T-helper 17 cell (primary cell): ENCODE results near the gene CAMK1G. TPM values are rescaled to one million over a fixed set of nuclear protein-coding genes. Genes with fewer than 3 reads are reported as not detected.
A peak's percentile ranks its signal among the peaks of the same experiment; 100 is the strongest.

Experiments used
- ATAC-seq: fragments of 150-1000 bp; cut with Tn5 transposase; 2 replicates; pipeline ENCODE4 v1.10.0; 2021; ENCODE audit warnings: mild to moderate bottlenecking, moderate library complexity
- DNase-seq, 3 donors: peaks; one replicate each; pipeline versions ENCODE4 v3.0.0 to v3.0.0-alpha.2; 2020 to 2021
- H3K9me3 ChIP-seq: one replicate; pipeline ENCODE4 v1.7.0; 2013; ENCODE audit warnings: low read length, mild to moderate bottlenecking; ENCODE audit not compliant: control insufficient read depth, poor library complexity, severe bottlenecking
- H3K27ac Mint-ChIP-seq: one replicate; pipeline ENCODE4 v1.8.0; 2022; ENCODE audit warnings: mild to moderate bottlenecking, moderate library complexity, mixed read lengths
- H3K27me3 Mint-ChIP-seq: one replicate; pipeline ENCODE4 v1.8.0; 2022; ENCODE audit warnings: mixed read lengths
- H3K36me3 Mint-ChIP-seq: one replicate; pipeline ENCODE4 v1.8.0; 2022; ENCODE audit warnings: low read depth, mixed read lengths
- H3K4me1 Mint-ChIP-seq: one replicate; pipeline ENCODE4 v1.8.0; 2022; ENCODE audit warnings: mild to moderate bottlenecking, mixed read lengths
- H3K4me3 Mint-ChIP-seq: one replicate; pipeline ENCODE4 v1.8.0; 2022; ENCODE audit warnings: mild to moderate bottlenecking, moderate library complexity, mixed read lengths
- total RNA-seq, 4 donors: library from RNA in 2 of 4; stranded (reverse) in 2 of 4; gene quantifications; one replicate each; pipeline ENCODE4 v1.2.3 and lab custom pipeline; 2022 to 2026

CAMK1G gene
- total RNA-seq, 2 donors from 2014 or later, result not detected

DNA sequence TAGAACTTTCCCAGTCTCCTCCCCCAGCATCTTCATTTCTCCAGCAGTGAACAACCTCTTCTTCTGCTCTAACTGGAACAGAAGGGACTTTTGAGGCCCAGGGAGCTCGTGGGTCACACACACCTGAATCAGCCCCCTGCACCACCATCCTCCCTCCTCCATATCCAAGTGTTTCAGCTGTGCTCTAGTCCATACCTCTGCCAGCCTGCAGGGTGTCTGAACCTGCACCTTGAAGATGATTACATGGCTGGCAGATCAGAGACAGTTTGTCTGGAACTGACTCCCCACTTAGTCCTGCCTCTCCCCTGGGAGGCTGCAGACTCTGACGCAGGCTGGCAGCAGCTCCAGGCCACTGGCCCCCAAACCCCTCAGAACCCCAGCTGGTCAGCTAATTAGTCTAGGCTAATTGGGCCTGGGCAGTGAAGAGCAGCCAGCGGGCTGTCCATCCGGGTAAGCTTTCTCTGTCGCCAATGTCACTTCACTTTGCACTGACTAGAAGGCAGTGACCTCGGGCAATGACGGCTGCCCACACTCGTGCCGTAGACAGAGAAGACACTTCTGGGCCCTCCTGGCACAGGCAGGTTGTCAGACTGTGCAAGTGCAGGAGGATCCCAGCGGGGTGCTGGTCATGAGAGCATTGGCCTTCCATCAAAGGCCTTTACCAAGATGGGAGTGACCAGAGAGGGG, 12.2 kb downstream of the CAMK1G start:
- Mint-ChIP-seq H3K4me3 (no peak overlapping the region), H3K27me3 (peaks cover 54% of the 10 kb centered on the region), H3K36me3 (peaks cover 4% of the 10 kb centered on the region), H3K4me1 (peaks cover 12% of the 10 kb centered on the region), H3K27ac (no peak overlapping the region)
- no peak for ATAC-seq
- no peaks in the 10 kb centered on the region for H3K9me3 ChIP-seq
- DNase-seq, result no peak

DNA sequence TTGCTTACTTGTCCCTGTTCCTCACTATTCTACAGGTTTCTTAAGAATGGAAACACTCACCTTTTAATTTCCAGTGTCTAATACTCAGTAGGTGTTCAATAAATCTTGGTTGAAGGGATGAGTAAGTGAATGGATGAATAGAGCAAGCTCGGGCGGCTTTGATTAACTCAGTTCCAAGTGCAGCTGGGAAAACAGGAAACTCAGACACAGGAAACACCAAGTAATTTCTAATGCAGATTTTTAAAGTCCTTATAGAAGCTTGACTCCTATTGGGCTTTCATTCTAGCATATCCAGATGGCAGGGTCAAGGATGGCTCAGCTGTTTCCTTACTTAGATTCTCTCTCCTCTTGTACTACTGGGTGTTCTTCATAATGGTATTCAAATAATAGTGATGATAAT, 14.0 kb downstream of the CAMK1G start:
- no peak overlapping the region for H3K27ac Mint-ChIP-seq

DNA sequence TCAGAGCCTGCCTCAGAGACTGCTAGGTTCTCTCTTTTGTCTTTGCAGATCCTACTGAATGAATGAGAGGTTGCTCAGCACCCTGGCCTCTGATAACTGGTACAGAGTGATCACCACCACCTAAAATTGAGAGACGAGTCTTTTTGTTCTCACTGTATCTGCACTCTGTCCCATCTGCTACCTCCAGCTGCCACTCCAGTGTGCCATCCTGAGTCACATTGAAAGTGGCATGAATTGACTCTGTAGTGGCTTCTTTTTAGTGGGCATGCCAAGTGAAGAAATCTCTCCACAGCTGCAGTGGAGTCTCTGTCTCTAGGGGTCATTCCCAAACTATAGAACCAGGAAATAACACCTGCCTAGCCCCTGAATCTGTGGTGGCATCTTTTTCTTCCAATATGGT, 14.7 kb downstream of the CAMK1G start:
- H3K36me3 Mint-ChIP-seq, result no peaks in the 10 kb centered on the region
- peaks cover 57% of the 10 kb centered on the region for H3K27me3 Mint-ChIP-seq
- H3K4me1 Mint-ChIP-seq, result peaks cover 8% of the 10 kb centered on the region
- H3K4me3 Mint-ChIP-seq, result no peak overlapping the region
- ATAC-seq, result no peak
- H3K9me3 ChIP-seq, result no peaks in the 10 kb centered on the region
- no peak for DNase-seq
- no peak overlapping the region for H3K27ac Mint-ChIP-seq

More for the DNA sequence above, 14.0 kb downstream of the CAMK1G start:
- H3K4me1 Mint-ChIP-seq, result peaks cover 10% of the 10 kb centered on the region
- no peak for DNase-seq
- H3K4me3 Mint-ChIP-seq, result no peak overlapping the region
- no peak for ATAC-seq
- H3K27me3 Mint-ChIP-seq, result peaks cover 57% of the 10 kb centered on the region
- no peaks in the 10 kb centered on the region for H3K9me3 ChIP-seq
- H3K36me3 Mint-ChIP-seq, result peaks cover 2% of the 10 kb centered on the region

DNA sequence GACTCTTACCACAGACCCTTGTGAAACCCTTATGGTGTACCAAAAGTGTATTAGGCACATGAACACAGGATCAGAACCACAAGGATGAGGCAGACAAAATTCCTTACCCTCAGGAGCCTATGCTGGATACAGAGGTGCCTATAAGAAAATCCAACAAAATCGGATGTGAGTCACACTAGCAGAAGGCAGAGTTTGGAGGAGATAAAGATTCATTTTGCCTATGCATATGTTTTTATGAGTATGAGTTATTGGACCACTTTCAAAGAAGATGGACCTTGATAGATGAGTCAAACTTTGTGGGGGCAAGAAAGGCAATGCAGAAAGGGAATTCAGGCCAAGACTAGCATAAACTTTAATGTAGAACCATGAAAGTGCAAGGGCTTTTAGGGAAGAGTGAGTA, 17.0 kb downstream of the CAMK1G start:
- DNase-seq, result no peak
- Mint-ChIP-seq H3K27me3 (peaks cover 49% of the 10 kb centered on the region), H3K4me3 (no peak overlapping the region), H3K27ac (no peak overlapping the region), H3K4me1 (peaks cover 2% of the 10 kb centered on the region), H3K36me3 (no peaks in the 10 kb centered on the region)
- no peaks in the 10 kb centered on the region for H3K9me3 ChIP-seq
- no peak for ATAC-seq

GRCh38 chr1:209601809-209602657, 18.5 kb downstream of the CAMK1G start:
- peaks cover 4% of the 10 kb centered on the region for H3K4me1 Mint-ChIP-seq
- H3K9me3 ChIP-seq, result no peaks in the 10 kb centered on the region
- no peaks in the 10 kb centered on the region for H3K36me3 Mint-ChIP-seq
- H3K27ac Mint-ChIP-seq, result no peak overlapping the region
- peaks cover 35% of the 10 kb centered on the region for H3K27me3 Mint-ChIP-seq
- DNase-seq (peak in 1 of 3 donors; percentile 10), ATAC-seq (peak; percentile 85)
- H3K4me3 Mint-ChIP-seq, result no peak overlapping the region

- DNase-seq (no peak), ATAC-seq (no peak)
- Mint-ChIP-seq H3K36me3 (no peaks in the 10 kb centered on the region), H3K27ac (no peak overlapping the region), H3K27me3 (peaks cover 26% of the 10 kb centered on the region), H3K4me3 (no peak overlapping the region), H3K4me1 (peaks cover 4% of the 10 kb centered on the region)
- no peaks in the 10 kb centered on the region for H3K9me3 ChIP-seq
Observed at GRCh38 chr1:209603877-209604276, 20.4 kb downstream of the CAMK1G start.

- Mint-ChIP-seq H3K27ac (no peak overlapping the region), H3K4me3 (no peak overlapping the region), H3K27me3 (no peaks in the 10 kb centered on the region), H3K4me1 (peaks cover 5% of the 10 kb centered on the region), H3K36me3 (no peaks in the 10 kb centered on the region)
- no peak for DNase-seq
- no peaks in the 10 kb centered on the region for H3K9me3 ChIP-seq
- peak; percentile 78 for ATAC-seq
Observed at GRCh38 chr1:209607102-209607794, 23.7 kb downstream of the CAMK1G start.

GRCh38 chr1:209607795-209608178, 24.3 kb downstream of the CAMK1G start:
- no peaks in the 10 kb centered on the region for H3K9me3 ChIP-seq
- DNase-seq (no peak), ATAC-seq (peak; percentile 16)
- Mint-ChIP-seq H3K36me3 (no peaks in the 10 kb centered on the region), H3K27ac (no peak overlapping the region), H3K4me3 (no peak overlapping the region), H3K27me3 (no peaks in the 10 kb centered on the region), H3K4me1 (peaks cover 8% of the 10 kb centered on the region)

GRCh38 chr1:209609041-209609790, 25.7 kb downstream of the CAMK1G start:
- no peak for DNase-seq
- H3K9me3 ChIP-seq, result no peaks in the 10 kb centered on the region
- Mint-ChIP-seq H3K4me1 (peaks cover 8% of the 10 kb centered on the region), H3K36me3 (no peaks in the 10 kb centered on the region), H3K27me3 (no peaks in the 10 kb centered on the region), H3K27ac (no peak overlapping the region), H3K4me3 (no peak overlapping the region)
- no peak for ATAC-seq

GRCh38 chr1:209609791-209610630, 26.5 kb downstream of the CAMK1G start:
- H3K27me3 Mint-ChIP-seq, result no peaks in the 10 kb centered on the region
- H3K4me1 Mint-ChIP-seq, result peaks cover 8% of the 10 kb centered on the region
- H3K27ac Mint-ChIP-seq, result no peak overlapping the region
- no peaks in the 10 kb centered on the region for H3K9me3 ChIP-seq
- ATAC-seq (no peak), DNase-seq (no peak)
- no peak overlapping the region for H3K4me3 Mint-ChIP-seq
- no peaks in the 10 kb centered on the region for H3K36me3 Mint-ChIP-seq

DNA sequence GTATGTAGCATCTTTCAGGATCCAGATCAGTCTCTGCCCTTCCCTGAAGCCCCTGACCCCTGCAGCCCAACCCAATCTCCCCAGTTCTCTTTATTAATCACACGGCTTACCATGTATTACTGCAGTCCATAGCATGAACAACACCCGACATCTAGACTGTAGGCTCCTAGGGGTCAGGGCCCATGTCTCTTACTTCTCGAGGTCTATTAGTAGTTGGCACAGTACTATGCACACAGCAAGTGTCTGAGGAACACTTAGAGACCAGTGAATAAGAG, 27.1 kb downstream of the CAMK1G start:
- H3K27ac Mint-ChIP-seq, result no peak overlapping the region
- DNase-seq (no peak), ATAC-seq (no peak)
- H3K4me3 Mint-ChIP-seq, result no peak overlapping the region
- peaks cover 8% of the 10 kb centered on the region for H3K4me1 Mint-ChIP-seq
- no peaks in the 10 kb centered on the region for H3K36me3 Mint-ChIP-seq
- H3K9me3 ChIP-seq, result no peaks in the 10 kb centered on the region
- no peaks in the 10 kb centered on the region for H3K27me3 Mint-ChIP-seq

- Mint-ChIP-seq H3K4me1 (peaks cover 6% of the 10 kb centered on the region), H3K4me3 (no peak overlapping the region), H3K27me3 (no peaks in the 10 kb centered on the region), H3K36me3 (peaks cover 2% of the 10 kb centered on the region), H3K27ac (no peak overlapping the region)
- no peaks in the 10 kb centered on the region for H3K9me3 ChIP-seq
- no peak for ATAC-seq
- no peak for DNase-seq
Observed at GRCh38 chr1:209611771-209612570, 28.5 kb downstream of the CAMK1G start.
